DMS53 treated with DMSO at 0.1 percent for 48 hours (cell line): ENCODE measurements around the gene KCNQ1OT1.

ENCODE experiments used
- DNase-seq: peaks from one replicate; lab custom pipeline; 2025; ENCODE audit not compliant: unreplicated experiment; lab: John Stamatoyannopoulos, UW

KCNQ1OT1 gene

DNA sequence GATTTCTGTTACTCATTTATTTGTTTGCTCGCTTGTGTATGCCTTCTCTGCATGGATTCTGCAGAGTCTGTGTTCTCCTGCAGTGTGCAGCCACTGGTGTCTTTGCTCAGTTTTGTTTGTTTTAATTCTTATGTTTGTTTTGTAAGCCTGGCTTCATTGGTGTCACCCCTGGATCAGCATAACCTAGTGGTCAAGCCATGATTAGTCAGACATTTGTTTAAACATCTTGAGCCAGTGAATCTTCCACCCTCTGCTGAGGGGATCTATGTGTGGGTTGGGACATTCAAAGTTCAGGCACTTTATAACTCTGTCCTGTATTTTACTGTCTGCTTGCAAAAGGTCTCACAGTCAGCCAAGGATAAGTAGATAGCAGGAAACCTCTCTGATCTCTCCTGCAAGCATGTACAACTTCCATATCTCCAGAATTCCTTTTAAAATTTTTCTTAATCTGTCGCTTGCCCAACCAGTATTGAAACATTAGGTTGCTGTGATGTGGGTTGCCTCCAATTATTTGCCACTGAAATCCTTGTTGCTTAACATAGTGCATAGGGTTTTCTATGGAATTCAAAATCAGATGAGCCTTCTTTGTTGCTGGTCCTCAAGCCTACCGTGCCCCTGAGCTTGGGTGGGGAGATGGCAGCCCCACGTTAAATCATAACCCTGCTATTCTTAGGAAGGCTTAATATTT is 86.8 kb downstream of the KCNQ1OT1 start:
- DNase-seq: peak; percentile 79

DNA sequence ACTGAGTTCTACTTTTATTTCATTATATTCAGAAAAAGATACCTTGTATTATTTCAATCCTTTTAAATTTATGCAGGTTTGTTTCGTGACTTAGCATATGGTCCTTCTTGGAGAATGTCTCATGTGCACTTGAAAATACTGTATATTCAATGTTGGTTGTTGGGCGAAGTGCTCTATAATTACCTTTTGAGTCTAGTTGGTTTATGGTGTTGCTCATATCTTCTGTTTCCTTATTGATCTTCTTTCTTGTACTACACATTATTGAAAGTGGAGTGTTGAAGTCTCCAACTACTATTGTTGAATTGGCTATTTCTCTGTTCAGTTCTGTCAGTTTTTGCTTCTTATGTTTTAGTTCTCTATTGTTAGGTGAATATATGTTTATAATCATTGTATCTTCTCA is 90.4 kb downstream of the KCNQ1OT1 start:
- DNase-seq: no peak

DNA sequence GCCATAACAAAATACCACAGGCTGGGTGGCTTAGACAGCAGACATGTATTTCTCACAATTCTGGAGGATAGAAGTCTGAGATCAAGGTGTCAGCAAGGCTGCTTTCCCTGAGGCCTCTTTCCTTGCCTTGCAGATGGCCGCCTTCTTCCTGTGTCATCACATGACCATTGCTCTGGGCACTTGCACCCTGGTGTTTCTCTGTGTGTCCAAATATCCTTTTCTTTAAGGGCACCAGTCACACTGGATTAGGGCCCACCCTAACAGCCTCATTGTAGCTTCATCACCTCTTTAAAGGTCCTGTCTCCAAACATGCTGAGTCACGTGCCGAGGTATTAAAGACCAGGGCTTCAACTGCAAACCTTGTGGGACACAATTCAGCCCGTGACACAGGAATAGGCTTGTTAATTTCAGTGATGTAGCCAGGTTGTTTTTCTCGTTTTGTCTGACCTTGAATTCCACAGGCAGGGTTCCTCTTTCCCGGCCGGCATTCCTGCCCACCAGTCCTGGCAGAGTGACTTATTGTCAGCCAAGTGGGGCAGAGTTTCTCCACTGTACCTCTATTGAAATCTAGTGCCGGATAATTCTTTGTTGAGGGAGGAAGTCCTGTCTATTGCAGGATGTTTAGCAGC is 100.1 kb downstream of the KCNQ1OT1 start:
- DNase-seq: no peak

DNA sequence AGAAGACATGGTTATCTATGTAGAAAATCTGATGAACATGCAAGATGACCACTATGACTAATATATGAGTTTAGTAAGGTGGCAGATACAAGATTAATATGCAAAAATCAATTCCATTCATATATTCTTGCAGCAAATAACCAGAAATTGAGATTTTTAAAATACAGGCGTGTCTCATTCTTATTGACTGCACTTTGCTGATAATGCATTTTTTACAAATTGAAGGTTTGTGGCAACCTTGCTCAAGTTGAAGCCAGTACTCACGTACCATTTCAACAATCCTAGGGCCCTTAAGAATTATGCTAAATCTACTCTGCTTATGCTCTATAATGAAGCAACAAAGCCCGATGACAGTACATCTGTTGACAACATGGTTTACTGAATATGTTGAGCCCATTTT is 104.6 kb downstream of the KCNQ1OT1 start:
- no peak for DNase-seq

DNA sequence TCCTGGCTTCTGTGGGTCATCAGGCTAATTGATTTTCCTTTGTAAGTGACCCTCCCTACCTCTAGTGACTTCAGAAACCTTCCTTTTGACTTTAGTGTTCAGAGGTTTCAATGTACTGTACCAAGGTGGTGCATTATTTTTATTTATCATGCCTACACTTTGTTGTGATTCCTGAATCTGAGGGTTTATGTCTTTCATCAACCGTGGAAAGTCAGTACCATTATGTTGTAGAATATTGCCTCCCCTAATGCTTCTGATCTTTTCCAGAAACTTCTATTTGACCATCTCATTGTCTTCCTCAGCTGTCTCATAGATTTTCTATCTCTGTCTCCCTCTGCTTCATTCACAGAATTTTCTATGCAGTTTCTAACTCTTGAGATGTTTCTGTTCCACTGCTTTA is 105.5 kb downstream of the KCNQ1OT1 start:
- no peak for DNase-seq

DNA sequence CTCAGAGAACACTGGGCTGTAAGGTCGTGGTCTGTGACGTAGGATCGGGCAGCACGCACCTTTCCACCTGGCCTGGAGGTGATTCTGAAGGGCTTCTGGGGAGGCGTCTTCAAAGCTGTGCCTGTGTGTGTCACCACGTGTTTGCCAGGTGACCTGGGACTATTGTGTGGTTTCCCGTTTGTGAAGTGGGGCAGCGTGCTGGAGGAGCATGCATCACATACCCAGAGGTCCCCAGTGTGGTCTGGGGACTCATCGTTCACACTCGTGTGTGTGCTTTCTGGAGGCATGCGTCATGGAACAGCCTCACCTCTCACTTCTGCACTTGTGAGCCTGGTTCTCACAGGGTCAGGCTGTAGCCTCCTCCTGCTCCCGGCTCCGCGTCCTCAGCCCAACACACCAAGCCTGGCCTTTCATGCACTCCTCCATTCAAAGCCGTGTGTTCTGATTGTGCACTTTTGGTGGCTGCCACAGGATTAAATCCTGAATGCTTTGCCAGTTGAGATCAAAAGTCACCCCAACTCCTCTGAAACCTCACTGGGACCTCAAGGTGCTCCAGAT is 106.3 kb downstream of the KCNQ1OT1 start:
- DNase-seq: no peak

DNA sequence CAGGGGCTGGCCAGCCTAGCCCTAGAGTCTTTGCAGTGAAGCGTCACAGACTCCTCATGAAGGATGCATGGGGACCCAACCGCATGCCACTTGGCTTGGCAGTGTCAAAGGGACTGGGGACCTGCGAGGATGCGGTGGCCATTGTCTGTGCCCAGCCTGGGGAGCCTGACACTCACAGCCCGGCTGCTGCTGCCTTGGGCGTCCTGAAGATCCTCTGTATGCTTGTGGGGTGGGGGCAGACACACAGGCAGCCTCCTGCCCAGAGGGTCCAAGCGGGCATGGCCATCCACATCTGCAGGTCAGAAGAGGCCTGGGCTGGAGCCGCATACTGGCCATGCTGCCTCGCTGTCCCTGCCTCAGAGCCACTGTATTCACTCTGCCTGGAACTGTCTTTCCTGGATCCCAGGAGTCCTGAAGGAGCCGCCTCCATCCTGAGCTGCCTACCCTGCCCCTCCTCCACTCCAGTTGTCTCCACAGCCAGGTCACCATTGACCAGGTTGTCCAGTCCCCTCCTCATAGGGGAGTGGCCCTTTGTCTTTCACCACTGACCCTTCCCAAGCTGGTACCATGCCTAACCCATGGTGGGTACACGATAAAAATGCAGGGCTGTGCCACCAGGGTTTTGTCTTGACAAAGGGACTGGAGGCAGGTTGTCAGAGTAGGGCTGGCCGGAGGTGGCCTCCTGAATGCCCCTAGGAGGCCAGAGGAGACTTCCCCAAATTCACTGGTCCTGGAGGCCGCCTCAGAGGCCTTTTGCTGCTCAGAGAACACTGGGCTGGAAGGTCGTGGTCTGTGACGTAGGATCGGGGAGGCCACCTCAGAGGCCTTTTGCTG is 107.0 kb downstream of the KCNQ1OT1 start:
- no peak for DNase-seq

DNA sequence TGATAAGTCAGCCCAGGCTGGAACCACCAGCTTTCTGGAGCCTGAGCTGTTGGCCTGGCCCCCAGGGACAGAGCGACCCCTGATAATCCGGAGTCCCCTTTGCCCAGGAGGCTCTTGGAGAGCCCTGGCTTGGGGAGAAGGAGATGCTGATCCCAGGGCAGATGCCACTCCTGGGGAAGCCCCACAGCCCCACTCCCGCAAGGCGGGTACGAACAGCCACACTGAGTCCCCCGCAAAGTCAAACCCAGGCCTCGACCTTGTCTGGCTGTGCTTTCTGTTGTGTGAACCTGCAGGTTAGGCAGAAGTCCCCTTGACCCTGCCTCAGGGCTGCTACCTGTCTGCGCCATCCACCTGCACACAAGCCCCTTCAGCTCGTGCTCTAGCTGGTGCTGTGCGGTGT is 108.0 kb downstream of the KCNQ1OT1 start:
- no peak for DNase-seq

DNA sequence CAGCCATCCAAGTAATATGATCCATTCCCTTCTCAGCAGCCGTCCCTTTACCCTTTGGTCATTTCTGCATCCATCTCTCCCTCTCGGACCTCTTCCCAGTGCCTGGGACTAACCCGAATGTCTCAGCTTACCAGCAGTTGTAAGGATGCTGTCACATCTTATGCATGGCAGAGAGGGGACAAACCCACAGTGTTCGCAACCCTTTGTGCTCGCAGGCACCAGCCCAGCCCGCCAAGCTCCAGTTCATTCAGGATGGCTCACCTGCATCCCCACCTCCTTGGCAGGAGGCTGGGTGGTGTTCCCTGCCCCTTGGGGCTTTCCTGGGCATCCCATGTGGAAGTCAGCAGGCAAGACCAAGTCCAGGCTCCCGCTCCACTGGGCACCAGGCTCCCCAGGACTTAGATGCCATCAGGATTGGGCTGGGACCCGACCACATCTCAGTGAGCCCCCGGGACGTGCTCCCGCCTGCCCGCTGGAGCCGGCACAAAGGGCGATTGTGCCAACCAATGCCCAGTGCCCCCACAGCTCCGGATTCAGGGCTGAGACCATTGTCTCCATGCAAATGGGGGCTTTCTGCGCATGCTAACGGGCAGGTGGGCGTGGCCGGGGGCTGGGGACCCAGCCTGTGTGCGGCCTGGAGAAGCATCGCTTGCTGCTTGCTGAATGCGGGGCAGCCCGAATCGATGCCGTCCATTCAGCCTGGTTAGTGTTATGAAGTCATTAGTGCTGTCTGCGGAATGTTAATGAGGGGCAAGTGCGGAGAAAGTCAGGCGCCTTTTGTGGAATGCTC is 108.6 kb downstream of the KCNQ1OT1 start:
- no peak for DNase-seq

DNA sequence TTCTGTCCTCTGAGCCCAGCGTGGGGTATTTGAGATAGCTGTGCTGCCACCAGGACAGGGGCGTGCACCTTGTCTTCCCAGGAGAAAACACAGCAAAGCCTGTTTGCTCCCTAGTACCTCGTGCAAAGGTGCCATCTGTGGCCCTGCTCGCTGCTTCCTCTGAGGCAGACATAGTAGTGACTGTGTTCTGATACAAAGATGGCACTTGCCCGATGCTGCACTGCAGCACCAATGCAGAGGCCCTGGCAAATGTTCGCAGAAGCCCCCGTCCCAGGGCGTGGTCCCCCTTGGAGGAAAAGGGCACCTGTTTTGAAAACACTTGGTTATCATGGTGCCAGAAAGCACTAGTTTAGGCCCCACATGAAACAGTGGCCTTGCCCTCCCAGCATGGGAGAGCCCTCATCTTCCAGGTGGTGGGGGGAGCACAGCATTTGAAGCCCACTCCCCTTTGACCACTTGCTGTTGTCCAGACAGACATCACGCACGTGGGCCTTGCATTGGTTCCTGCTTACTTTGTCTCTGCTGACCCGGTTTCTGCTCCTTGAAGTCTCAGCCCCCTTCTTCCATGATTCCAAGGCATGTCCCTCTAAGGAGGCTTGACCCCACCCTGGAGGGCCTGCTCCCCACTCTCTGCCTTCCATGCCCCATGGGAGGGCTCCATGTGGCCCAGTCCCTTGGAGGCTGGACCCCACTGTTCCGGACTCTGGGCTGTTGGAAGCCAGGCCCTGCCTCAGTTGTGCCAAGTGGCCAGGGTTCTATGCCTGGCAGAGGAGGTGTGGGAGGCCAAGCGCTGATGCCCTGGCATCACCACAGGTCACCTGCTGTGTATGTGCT is 109.4 kb downstream of the KCNQ1OT1 start:
- DNase-seq: no peak

DNA sequence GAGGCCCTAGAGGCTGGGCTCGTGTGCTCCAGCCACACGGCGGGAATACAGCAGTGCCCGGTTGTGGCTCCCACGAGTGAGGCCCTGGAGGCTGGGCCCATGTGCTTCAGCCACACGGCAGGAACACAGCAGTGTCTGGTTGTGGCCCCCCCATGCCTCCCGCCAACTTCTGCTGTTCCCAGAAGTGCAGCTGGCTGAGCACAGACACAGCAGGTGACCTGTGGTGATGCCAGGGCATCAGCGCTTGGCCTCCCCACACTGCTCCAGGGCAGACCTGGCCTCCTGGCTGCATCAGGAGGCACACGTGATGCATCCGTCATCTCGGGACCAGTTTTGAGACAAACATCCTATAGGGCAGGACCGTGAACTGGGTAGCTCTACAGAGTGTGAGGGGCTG is 110.3 kb downstream of the KCNQ1OT1 start:
- DNase-seq: no peak

DNA sequence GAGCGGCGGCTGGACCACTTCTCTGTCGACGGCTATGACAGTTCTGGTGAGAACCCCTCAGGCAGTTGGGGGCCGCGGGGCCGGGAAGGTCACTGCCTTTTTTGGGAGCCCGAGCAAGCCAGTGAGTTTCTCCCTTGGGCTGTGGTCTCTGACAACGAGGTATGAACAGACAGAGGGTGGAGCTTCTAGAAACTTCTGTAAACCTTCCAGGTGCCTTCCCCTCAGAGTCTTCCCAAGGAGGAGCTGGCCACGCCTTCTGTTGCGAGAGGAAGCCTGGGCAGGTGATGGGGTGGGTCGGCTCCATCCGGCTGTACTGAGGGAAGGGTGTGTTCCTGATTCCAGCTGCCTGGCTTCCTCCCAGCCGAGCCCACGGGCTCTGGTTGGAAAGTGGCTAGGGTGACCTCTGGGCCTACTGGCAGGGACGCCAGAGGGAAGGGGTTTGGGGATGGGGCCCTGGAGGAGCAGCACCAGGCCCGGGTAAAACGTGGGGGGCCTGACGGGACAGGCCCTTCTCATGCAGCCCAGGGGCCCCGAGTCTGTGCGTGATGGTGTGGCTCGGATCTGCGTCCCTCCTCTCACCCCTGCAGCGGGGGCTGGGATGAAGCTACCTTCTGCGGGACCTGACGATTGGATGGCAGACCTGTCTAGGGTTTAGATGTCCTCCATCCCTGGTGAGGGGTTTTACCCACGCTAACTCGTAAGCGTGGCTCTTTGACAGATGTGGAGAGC is 110.8 kb downstream of the KCNQ1OT1 start:
- DNase-seq: no peak

DNA sequence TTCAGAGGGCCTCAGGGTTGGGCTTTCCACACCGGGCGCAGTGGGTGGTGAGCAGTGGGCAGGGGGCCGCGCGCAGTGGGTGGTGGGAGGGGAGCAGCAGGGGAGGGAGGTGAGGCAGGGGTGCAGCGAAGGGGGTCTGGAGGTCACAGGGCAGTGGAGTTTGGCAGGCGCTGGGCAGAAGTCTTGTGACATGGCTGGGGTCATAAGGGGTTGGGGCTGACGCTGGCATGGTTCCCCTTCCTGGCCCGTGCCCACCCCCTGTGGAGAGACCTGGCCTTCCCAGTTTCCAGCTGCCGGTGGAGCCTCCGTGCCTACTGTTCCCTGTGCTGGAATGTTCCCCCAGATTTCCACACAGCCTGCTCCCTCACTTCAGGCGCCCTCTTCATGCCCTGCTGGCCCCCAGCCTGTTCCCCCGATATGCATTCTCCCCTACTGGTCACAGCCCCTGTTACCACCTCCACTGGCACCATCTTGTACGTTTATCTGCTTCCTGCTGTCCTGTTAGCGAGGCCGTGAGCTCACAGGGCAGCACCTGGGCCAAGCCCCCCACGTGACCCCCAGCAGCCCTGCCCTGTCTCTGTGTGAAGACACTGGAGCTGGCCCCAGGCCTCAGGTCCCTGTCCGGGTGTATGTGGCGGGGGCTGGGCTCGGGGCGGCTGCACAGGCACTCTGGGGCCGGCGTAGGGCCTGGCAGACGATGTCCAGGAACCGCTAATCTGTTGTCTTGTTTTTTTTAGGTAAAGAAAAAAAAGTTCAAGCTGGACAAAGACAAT is 111.6 kb downstream of the KCNQ1OT1 start:
- DNase-seq: no peak

DNA sequence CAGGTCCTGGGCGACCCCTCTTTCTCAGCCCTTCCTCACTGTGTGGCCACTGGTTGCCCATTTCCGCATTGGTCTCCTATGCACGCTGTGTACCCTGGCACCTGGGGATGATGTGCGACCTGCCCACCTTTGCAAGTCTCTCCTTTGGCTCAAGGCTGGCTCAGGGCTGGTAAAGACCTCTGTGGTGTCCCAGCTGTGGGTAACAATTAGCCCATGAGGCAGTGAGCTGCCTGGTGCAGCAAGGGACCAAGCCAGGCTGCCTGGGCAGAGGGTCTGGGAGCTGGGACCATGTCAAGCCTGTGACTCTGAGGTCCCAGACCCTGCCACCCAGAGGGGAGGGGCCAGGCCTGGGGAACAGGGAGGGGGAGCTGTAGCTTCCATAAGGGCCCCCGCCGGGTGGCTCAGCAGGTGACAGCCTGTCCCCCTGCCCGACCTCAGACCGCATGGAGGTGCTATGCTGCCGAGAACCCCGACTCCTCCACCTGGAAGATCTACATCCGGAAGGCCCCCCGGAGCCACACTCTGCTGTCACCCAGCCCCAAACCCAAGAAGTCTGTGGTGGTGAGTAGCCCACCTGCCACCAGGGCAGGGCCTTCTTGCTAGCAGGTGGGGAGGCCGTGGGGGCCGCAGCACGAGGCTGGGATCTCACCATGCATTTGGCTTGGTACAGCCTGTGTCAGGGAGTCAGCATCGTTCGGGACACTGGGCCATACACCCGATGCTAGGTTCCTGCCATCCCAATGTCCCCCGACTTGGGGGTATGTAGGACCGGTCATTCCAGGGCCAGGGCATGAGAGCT is 112.5 kb downstream of the KCNQ1OT1 start:
- DNase-seq: no peak

DNA sequence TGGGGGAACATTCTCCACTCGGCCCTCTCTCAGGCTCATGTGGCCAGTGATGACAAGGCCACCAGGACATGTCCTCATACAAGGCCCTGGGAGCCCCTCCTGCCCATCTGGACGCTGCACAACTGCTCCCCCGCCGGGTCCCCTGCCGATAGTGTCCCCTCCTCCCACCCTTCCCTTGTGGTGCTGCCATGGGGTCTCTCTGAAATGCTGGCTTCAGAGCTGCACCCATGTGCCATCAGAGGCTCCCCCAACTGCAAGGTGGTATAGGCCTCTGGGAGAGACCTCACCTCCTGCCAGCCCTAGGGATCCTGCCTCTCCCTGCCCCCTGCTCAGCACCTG is 113.0 kb downstream of the KCNQ1OT1 start:
- no peak for DNase-seq

DNA sequence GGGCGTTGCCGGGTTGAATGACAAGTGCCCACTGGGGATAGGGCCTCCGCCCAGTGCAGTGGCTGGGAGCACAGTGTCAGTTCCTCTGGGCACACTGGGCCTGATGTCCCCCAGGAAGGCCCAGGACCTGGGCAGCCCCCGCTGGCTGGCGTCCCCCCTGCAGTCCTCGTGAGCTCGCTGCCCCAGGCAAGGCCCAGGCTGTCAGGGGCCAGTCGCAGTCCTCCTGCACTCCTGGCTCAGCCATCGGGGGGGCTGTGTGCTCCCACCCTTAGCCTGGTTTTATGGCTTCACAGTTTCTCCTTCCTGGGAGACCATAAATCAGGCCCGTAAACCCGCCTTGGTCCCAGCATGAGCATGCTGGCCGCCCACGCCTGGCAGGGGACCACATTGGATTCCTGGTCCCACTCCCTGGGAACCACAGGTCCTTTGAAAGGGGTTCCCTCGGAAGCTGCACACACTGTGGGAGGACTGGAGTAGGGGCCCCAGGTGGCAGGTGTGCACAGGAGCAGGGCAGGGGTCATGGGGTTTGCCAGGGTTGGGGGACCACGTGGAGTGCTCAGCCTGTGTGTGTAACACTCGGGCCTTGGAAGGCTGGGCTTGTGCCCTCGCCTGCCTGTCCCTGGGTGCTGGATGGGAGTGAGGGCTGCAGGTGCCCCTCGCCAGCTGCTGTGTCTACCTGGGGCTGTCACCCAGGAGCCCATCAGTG is 113.6 kb downstream of the KCNQ1OT1 start:
- no peak for DNase-seq

DNA sequence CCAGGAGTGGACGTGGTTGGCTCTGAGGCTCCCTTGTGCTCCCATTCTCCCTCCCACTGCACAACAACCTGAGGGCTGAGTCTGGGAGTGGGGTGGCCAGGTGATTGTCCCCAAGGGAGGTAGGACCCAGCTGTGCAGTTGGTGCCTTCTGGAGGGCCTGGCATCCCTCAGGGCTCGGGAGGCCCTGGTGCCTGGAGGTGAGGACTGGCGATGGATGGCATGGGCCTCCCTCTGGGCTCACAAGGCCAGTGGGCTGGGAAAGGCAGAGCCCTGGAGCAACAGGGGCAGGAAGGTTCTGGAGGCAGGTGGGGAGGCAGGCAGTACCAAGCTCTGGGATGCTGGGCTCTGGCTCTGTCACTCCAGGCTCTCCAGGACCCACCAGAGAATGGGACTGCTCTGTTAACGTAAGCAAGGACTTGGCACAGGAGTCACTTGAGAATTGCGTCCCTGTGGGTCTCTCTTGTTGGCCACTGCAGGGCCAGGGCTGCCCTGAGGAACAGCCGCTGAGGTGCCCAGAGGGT is 114.2 kb downstream of the KCNQ1OT1 start:
- DNase-seq: no peak
